Ascending aorta (tissue), 2 donors: ENCODE results near the gene ANKRD29. TPM values are rescaled to one million over a fixed set of nuclear protein-coding genes. Genes with fewer than 3 reads are reported as not detected.

Source experiments
- DNase-seq, 2 donors: peaks; one replicate each; pipeline ENCODE4 v3.0.0-alpha.2; 2019; ENCODE audit warnings: low spot score in 2 of 2
- H3K27ac ChIP-seq, 2 donors: fragments of 200-600 bp; sonication (generic); one replicate each; pipeline ENCODE4 v1.5.1; 2016 to 2017; ENCODE audit warnings: mild to moderate bottlenecking in 1 of 2
- H3K27me3 ChIP-seq: fragments of 200-600 bp; sonication (generic); one replicate; pipeline ENCODE4 v1.5.1; 2017
- H3K36me3 ChIP-seq, 2 donors: fragments of 200-600 bp; sonication (generic); one replicate each; pipeline ENCODE4 v1.5.1; 2016
- H3K4me1 ChIP-seq, 2 donors: fragments of 200-600 bp; sonication (generic); one replicate each; pipeline ENCODE4 v1.5.1; 2016 to 2017; ENCODE audit warnings: mild to moderate bottlenecking in 1 of 2
- H3K4me3 ChIP-seq, 2 donors: fragments of 200-600 bp; sonication (generic); one replicate each; pipeline ENCODE4 v1.5.1; 2016 to 2017; ENCODE audit warnings: mild to moderate bottlenecking in 1 of 2
- H3K9me3 ChIP-seq, 2 donors: fragments of 200-600 bp; sonication (generic); one replicate each; pipeline ENCODE4 v1.5.1; 2016
- intact Hi-C: fragments of 100-400 bp; cut with DNase I; formaldehyde crosslinking; loops from one replicate; pipeline ENCODE4 v1.15.1; 2023
- total RNA-seq: library from RNA; depleted of rRNA; stranded (reverse); fragments of >200 nt; gene quantifications from one replicate; pipeline ENCODE4 v1.1.0, GENCODE V29; 2016
- TF ChIP-seq, protein P1 (sequence below), 3 experiments: fragments of 200-600 bp in 2 of 3; fragments of 450-650 bp in 1 of 3; sonication (generic) in 2 of 3; IDR thresholded peaks; one replicate each; pipeline ENCODE4 v1.5.1; 2016 to 2019; ENCODE audit warnings: antibody characterized with exemption in 3 of 3, mild to moderate bottlenecking in 1 of 3, moderate library complexity in 1 of 3

Gene ANKRD29
- total RNA-seq, 1 donor from 2014 or later = 118 TPM

DNA sequence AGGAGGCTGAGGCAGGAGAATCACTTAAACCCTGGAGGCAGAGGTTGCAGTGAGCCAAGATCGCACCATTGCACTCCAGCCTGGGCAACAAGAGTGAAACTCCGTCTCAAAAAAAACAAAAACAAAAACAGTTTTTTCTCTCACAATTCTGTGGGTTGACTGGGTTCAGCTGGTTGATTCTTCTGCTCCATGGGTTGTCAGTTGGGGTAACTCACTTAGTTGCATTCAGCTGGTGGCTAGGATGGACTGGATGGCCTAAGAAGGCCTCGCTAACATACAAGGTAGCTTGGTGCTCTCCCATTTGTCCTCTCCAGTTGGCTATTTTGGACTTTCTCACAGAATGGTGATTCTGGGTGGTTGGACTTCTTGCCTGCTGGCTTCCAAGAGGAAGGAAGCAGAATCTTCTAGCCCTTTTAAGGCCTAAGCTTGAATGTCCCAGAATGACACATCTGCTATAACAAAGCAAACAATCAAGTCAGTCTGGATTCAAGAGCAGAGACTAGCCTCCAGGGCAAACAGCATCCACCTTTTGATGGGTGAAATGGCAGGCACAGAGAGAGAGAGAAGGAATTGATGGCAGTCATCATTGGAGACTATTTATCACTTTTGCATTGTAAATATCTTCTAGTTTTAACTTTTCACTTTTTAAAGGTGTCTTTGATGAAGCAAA, 44.4 kb upstream of the ANKRD29 start:
- intact Hi-C loops = no loop called here

DNA sequence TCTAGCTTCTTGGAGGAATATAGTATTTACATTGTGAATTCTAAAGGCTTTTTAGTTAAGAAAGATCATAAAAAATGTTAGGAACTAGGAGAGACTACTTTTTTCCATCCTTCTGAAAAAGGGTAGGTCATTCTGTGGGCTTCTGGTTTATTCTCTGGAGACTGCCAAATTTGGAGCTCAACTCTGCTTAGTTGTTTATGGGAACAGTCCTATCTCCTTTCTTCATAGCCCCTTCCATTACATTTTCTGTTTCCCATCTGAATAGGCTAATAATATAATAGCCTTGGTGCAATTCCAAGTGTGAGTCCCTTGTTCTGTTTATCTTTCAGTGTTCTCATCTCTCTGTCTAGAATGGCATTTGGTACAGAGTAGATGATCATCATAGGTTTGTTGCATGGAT, 42.1 kb upstream of the ANKRD29 start:
- DNase-seq = no peak
- Histone ChIP-seq H3K27me3 (no peaks in the 10 kb centered on the region), H3K4me3 (no peak overlapping the region), H3K9me3 (peaks cover 0 to 6% of the 10 kb centered on the region in 2 donors), H3K27ac (no peak overlapping the region), H3K4me1 (no peaks in the 10 kb centered on the region), H3K36me3 (no peaks in the 10 kb centered on the region)
- TF ChIP-seq, protein P1, sequence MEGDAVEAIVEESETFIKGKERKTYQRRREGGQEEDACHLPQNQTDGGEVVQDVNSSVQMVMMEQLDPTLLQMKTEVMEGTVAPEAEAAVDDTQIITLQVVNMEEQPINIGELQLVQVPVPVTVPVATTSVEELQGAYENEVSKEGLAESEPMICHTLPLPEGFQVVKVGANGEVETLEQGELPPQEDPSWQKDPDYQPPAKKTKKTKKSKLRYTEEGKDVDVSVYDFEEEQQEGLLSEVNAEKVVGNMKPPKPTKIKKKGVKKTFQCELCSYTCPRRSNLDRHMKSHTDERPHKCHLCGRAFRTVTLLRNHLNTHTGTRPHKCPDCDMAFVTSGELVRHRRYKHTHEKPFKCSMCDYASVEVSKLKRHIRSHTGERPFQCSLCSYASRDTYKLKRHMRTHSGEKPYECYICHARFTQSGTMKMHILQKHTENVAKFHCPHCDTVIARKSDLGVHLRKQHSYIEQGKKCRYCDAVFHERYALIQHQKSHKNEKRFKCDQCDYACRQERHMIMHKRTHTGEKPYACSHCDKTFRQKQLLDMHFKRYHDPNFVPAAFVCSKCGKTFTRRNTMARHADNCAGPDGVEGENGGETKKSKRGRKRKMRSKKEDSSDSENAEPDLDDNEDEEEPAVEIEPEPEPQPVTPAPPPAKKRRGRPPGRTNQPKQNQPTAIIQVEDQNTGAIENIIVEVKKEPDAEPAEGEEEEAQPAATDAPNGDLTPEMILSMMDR (IDR thresholded peaks at IDR 0.05) = no peak
- intact Hi-C loops = no loop called here

More for the DNA sequence above, 44.4 kb upstream of the ANKRD29 start:
- H3K9me3 ChIP-seq = peaks cover 0 to 6% of the 10 kb centered on the region in 2 donors
- H3K27me3 ChIP-seq = no peaks in the 10 kb centered on the region
- TF ChIP-seq, protein P1 (IDR thresholded peaks at IDR 0.05) = no peak
- H3K4me1 ChIP-seq = no peaks in the 10 kb centered on the region
- H3K27ac ChIP-seq = no peak overlapping the region
- no peak overlapping the region for H3K4me3 ChIP-seq
- no peaks in the 10 kb centered on the region for H3K36me3 ChIP-seq
- DNase-seq = no peak

DNA sequence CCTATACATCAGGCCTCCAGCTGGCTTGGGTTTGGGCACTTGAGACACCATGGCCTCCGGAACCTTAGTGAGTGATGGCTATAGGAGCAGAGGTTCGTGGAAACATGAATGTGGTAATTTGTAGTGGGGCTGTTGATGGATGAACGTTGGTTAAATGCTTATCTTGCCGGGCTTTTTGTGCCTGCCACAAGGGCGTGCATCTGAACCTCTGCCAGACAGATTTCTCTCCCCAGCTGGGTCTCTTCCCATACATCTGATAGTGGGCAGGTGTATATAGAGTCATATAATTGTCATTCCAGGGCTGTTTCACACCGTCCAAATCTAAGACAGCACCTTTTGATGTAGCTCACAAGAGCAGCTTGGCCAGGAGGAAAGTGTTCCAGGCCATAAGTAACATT, 41.3 kb upstream of the ANKRD29 start:
- Histone ChIP-seq H3K27ac (no peak overlapping the region), H3K27me3 (no peaks in the 10 kb centered on the region), H3K36me3 (no peaks in the 10 kb centered on the region), H3K9me3 (peaks cover 0 to 6% of the 10 kb centered on the region in 2 donors), H3K4me3 (no peak overlapping the region), H3K4me1 (no peaks in the 10 kb centered on the region)
- intact Hi-C loops = no loop called here
- DNase-seq = no peak
- TF ChIP-seq, protein P1 (IDR thresholded peaks at IDR 0.05) = no peak

DNA sequence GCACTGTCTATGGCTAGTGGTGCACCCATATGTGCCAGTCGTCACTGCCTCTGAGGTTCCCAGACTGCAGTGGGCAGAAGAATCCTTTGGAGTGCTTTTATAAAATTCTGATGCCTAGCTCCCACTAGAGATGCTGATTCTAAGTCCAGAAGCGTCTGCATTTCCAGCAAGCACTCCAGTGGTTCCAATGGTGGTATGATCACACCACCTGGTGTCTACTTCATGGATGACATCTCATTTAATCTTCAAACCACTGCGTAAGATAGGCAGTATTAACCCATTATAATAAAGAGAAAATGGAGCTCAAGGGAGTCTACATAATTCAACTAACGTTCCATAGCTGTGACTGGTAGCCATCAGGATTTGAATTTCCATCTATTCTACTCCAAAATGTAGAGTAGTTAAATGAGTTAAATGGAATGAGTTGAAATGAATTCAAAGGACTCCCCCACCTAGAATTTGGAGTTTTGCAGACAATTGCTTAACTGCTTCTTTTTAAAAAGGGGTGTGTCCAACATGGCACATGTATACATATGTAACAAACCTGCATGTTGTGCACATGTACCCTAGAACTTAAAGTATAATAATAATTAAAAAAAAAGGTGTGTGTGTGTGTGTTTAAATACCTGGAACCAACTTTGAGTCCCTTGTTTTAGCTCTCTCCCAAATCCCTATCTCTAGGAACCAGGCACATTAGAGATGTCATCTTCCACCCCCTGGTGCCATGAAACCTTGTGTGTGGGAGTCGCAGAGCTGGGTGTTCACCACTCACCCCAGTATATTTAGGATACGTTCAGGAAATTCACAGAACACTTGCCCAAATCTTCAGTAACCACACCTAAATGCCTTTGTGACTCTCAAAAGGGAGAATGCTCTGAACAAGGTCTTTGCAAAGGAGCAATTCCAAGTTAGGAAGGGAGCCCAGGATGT, 40.6 kb upstream of the ANKRD29 start:
- H3K36me3 ChIP-seq = no peaks in the 10 kb centered on the region
- DNase-seq = no peak
- no peaks in the 10 kb centered on the region for H3K27me3 ChIP-seq
- H3K4me3 ChIP-seq = no peak overlapping the region
- no peak overlapping the region for H3K27ac ChIP-seq
- peaks cover 0 to 6% of the 10 kb centered on the region in 2 donors for H3K9me3 ChIP-seq
- TF ChIP-seq, protein P1 (IDR thresholded peaks at IDR 0.05) = peak in 1 of 3 experiments; percentile 26
- H3K4me1 ChIP-seq = no peaks in the 10 kb centered on the region
- intact Hi-C loops = no loop called here

DNA sequence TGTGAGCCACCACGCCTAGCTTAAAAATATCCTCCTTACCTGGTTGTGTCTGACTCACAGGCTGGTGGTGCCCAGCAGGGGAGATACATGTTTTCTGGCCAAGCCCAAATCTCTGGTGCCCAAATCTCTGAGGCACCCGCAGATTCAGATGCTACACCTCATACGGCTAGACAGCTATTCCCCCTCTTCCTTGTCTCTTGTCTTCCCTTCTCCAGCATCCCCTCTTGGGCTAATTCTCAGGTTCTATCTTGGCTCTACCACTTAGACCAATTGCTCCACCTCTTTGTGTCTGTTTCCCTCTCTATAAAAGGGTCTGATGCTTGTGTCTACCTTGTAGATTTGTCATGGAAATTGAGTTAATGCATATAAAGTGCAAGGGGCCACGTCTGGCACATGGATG, 39.9 kb upstream of the ANKRD29 start:
- H3K4me3 ChIP-seq = no peak overlapping the region
- DNase-seq = no peak
- no peaks in the 10 kb centered on the region for H3K27me3 ChIP-seq
- TF ChIP-seq, protein P1 (IDR thresholded peaks at IDR 0.05) = no peak
- intact Hi-C loops = no loop called here
- H3K4me1 ChIP-seq = no peaks in the 10 kb centered on the region
- H3K27ac ChIP-seq = no peak overlapping the region
- H3K9me3 ChIP-seq = peaks cover 0 to 6% of the 10 kb centered on the region in 2 donors
- no peaks in the 10 kb centered on the region for H3K36me3 ChIP-seq
